AG09319 (cell line): ENCODE measurements around the gene FYCO1.

Experiments
- DNase-seq: peaks from one replicate; pipeline ENCODE4 v3.0.0-alpha.2; 2010; ENCODE audit warnings: low read depth; ENCODE audit errors: extremely low read depth
- CTCF ChIP-seq: IDR thresholded peaks from 2 replicates; pipeline ENCODE4 v1.5.1; 2011; ENCODE audit warnings: low read depth, mild to moderate bottlenecking, inconsistent platforms, low read length, moderate library complexity

The FYCO1 gene

GRCh38 chr3:45870099-45870498 is 125.5 kb downstream of the FYCO1 start:
- no peak for TF ChIP-seq CTCF
- no peak for DNase-seq

DNA sequence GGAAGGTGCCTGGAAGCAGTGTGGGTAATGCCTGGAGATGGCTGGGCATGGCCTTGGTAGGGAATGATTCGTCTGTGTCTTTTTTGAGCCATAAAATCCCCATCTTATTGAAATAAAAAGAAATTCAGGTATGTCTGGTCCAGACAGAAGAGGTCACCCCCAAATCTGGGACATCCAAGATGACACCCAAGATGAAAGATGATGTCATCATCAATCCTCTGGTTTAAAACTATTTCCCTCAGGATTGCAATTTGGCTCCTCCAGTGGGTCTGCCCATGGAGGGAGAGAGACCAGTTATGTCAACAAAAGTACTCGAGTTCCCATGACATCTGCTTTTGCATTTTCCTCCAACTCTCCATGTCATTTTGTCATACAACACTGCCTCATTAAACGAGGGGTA is 126.0 kb downstream of the FYCO1 start:
- DNase-seq: no peak
- no peak for TF ChIP-seq CTCF

- no peak for DNase-seq
- no peak for TF ChIP-seq CTCF
Observed at GRCh38 chr3:45868650-45869049, 127.0 kb downstream of the FYCO1 start.

GRCh38 chr3:45868213-45868612 is 127.4 kb downstream of the FYCO1 start:
- DNase-seq: no peak

More at GRCh38 chr3:45868213-45868612, 127.4 kb downstream of the FYCO1 start:
- TF ChIP-seq CTCF: no peak
